Stimulated activated naive CD8-positive, alpha-beta T cell treated with anti-CD3 and anti-CD28 coated beads, Interleukin-15, Interleukin-2, amounts not matched to agents 100 ng/mL and 50 ng/mL, for 24 hours (primary cell): ENCODE data around the gene MGAT2.
"Not testable (repeated sequence)": the region's sequence is repeated elsewhere in the genome, so short reads cannot be mapped to it uniquely, and the experiment has no call there.

Experiments used
- H3K27ac Mint-ChIP-seq: one replicate; pipeline ENCODE4 v1.8.0; 2021; ENCODE audit warnings: mild to moderate bottlenecking, mixed read lengths
- H3K27me3 Mint-ChIP-seq: one replicate; pipeline ENCODE4 v1.8.0; 2021; ENCODE audit warnings: mixed read lengths
- H3K36me3 Mint-ChIP-seq: one replicate; pipeline ENCODE4 v1.8.0; 2021; ENCODE audit warnings: low read depth, mixed read lengths
- H3K4me1 Mint-ChIP-seq: one replicate; pipeline ENCODE4 v1.8.0; 2021; ENCODE audit warnings: low read depth, mixed read lengths
- H3K4me3 Mint-ChIP-seq: one replicate; pipeline ENCODE4 v1.8.0; 2021; ENCODE audit warnings: mild to moderate bottlenecking, mixed read lengths
- H3K9me3 Mint-ChIP-seq: one replicate; pipeline ENCODE4 v1.8.0; 2021; ENCODE audit warnings: mixed read lengths

Gene MGAT2

GRCh38 chr14:49593016-49593415, 27.6 kb upstream of the MGAT2 start:
- Mint-ChIP-seq H3K9me3 (no peaks in the 10 kb centered on the region), H3K27me3 (no peaks in the 10 kb centered on the region), H3K4me1 (peaks cover 19% of the 10 kb centered on the region), H3K27ac (no peak overlapping the region), H3K4me3 (no peak overlapping the region), H3K36me3 (no peaks in the 10 kb centered on the region)

GRCh38 chr14:49594347-49595091, 26.1 kb upstream of the MGAT2 start:
- H3K4me3 Mint-ChIP-seq = no peak overlapping the region
- no peak overlapping the region for H3K27ac Mint-ChIP-seq
- no peaks in the 10 kb centered on the region for H3K36me3 Mint-ChIP-seq
- peaks cover 19% of the 10 kb centered on the region for H3K4me1 Mint-ChIP-seq
- no peaks in the 10 kb centered on the region for H3K9me3 Mint-ChIP-seq
- no peaks in the 10 kb centered on the region for H3K27me3 Mint-ChIP-seq

- Mint-ChIP-seq H3K27ac (peak overlapping the region; percentile 96), H3K9me3 (no peaks in the 10 kb centered on the region), H3K27me3 (no peaks in the 10 kb centered on the region), H3K4me3 (peak overlapping the region; percentile 98), H3K4me1 (peaks cover 33% of the 10 kb centered on the region), H3K36me3 (peaks cover 25% of the 10 kb centered on the region)
Measured at GRCh38 chr14:49598189-49598484, 22.5 kb upstream of the MGAT2 start.

GRCh38 chr14:49598485-49599300, 21.9 kb upstream of the MGAT2 start, which contains the start of gene LRR1:
TSS of gene LRR1 (plus strand) at chr14:49598940. CDS start at chr14:49599021, 81 bp downstream.
- Mint-ChIP-seq H3K9me3 (no peaks in the 10 kb centered on the region), H3K27me3 (no peaks in the 10 kb centered on the region), H3K36me3 (peaks cover 28% of the 10 kb centered on the region), H3K4me3 (peak within 1 kb of the TSS; percentile 98), H3K4me1 (peaks cover 33% of the 10 kb centered on the region), H3K27ac (peak within 1 kb of the TSS; percentile 96)

- Mint-ChIP-seq H3K4me3 (no peak overlapping the region), H3K27me3 (no peaks in the 10 kb centered on the region), H3K9me3 (no peaks in the 10 kb centered on the region), H3K36me3 (peaks cover 64% of the 10 kb centered on the region), H3K27ac (no peak overlapping the region), H3K4me1 (peaks cover 7% of the 10 kb centered on the region)
Measured at GRCh38 chr14:49607583-49607982, 13.0 kb upstream of the MGAT2 start.

GRCh38 chr14:49612251-49612650, 8.3 kb upstream of the MGAT2 start:
- H3K36me3 Mint-ChIP-seq = peaks cover 60% of the 10 kb centered on the region
- H3K27ac Mint-ChIP-seq = no peak overlapping the region
- peaks cover under 1% of the 10 kb centered on the region for H3K4me1 Mint-ChIP-seq
- no peaks in the 10 kb centered on the region for H3K9me3 Mint-ChIP-seq
- no peak overlapping the region for H3K4me3 Mint-ChIP-seq
- no peaks in the 10 kb centered on the region for H3K27me3 Mint-ChIP-seq

- Mint-ChIP-seq H3K36me3 (peaks cover 61% of the 10 kb centered on the region), H3K9me3 (no peaks in the 10 kb centered on the region), H3K27me3 (no peaks in the 10 kb centered on the region), H3K4me3 (no peak overlapping the region), H3K27ac (no peak overlapping the region), H3K4me1 (peaks cover 4% of the 10 kb centered on the region)
Measured at GRCh38 chr14:49612671-49613070, 7.9 kb upstream of the MGAT2 start.

GRCh38 chr14:49614196-49614595, 6.4 kb upstream of the MGAT2 start:
- Mint-ChIP-seq H3K27me3 (no peaks in the 10 kb centered on the region), H3K27ac (no peak overlapping the region), H3K9me3 (no peaks in the 10 kb centered on the region), H3K4me3 (no peak overlapping the region), H3K36me3 (peaks cover 65% of the 10 kb centered on the region), H3K4me1 (peaks cover 17% of the 10 kb centered on the region)

- Mint-ChIP-seq H3K27me3 (no peaks in the 10 kb centered on the region), H3K4me1 (peaks cover 17% of the 10 kb centered on the region), H3K4me3 (no peak overlapping the region), H3K9me3 (no peaks in the 10 kb centered on the region), H3K27ac (no peak overlapping the region), H3K36me3 (peaks cover 62% of the 10 kb centered on the region)
Measured at GRCh38 chr14:49615776-49616175, 4.8 kb upstream of the MGAT2 start.

GRCh38 chr14:49617852-49618519, 2.6 kb upstream of the MGAT2 start:
- H3K4me3 Mint-ChIP-seq = peak overlapping the region; percentile 98
- H3K36me3 Mint-ChIP-seq = peaks cover 62% of the 10 kb centered on the region
- peaks cover 33% of the 10 kb centered on the region for H3K4me1 Mint-ChIP-seq

GRCh38 chr14:49619273-49619672, 1.3 kb upstream of the MGAT2 start:
- not testable (repeated sequence) for H3K9me3 Mint-ChIP-seq, H3K27me3 Mint-ChIP-seq
- Mint-ChIP-seq H3K4me3 (peak overlapping the region; percentile 98), H3K4me1 (peaks cover 46% of the 10 kb centered on the region), H3K27ac (peak overlapping the region; percentile 97), H3K36me3 (peaks cover 64% of the 10 kb centered on the region)

More at GRCh38 chr14:49617852-49618519, 2.6 kb upstream of the MGAT2 start:
- Mint-ChIP-seq H3K9me3 (no peaks in the 10 kb centered on the region), H3K27me3 (no peaks in the 10 kb centered on the region), H3K27ac (peak overlapping the region; percentile 97)

GRCh38 chr14:49619730-49620129, 869 bp upstream of the MGAT2 start:
- Mint-ChIP-seq H3K4me1 (peaks cover 48% of the 10 kb centered on the region), H3K27me3 (no peaks in the 10 kb centered on the region), H3K27ac (peak overlapping the region; percentile 97), H3K36me3 (peaks cover 64% of the 10 kb centered on the region), H3K9me3 (no peaks in the 10 kb centered on the region), H3K4me3 (peak overlapping the region; percentile 98)

- H3K4me3 Mint-ChIP-seq = peak overlapping the region; percentile 98
- peaks cover 66% of the 10 kb centered on the region for H3K36me3 Mint-ChIP-seq
- H3K27ac Mint-ChIP-seq = peak overlapping the region; percentile 97
- no peaks in the 10 kb centered on the region for H3K27me3 Mint-ChIP-seq
- no peaks in the 10 kb centered on the region for H3K9me3 Mint-ChIP-seq
- H3K4me1 Mint-ChIP-seq = peaks cover 59% of the 10 kb centered on the region
Measured at GRCh38 chr14:49621114-49621881, 699 bp downstream of the MGAT2 start.

GRCh38 chr14:49622022-49622607, 1.5 kb downstream of the MGAT2 start:
- peak overlapping the region; percentile 98 for H3K4me3 Mint-ChIP-seq
- H3K9me3 Mint-ChIP-seq = no peaks in the 10 kb centered on the region
- H3K4me1 Mint-ChIP-seq = peaks cover 61% of the 10 kb centered on the region
- no peaks in the 10 kb centered on the region for H3K27me3 Mint-ChIP-seq
- H3K27ac Mint-ChIP-seq = peak overlapping the region; percentile 97
- peaks cover 61% of the 10 kb centered on the region for H3K36me3 Mint-ChIP-seq
